Measurements from ENCODE around the gene PKD1L1. TPM values are rescaled to one million over a fixed set of nuclear protein-coding genes. Genes with fewer than 3 reads are reported as not detected.
A peak's percentile ranks its signal among the peaks of the same experiment; 100 is the strongest.

The PKD1L1 gene
- total RNA-seq, 1 experiment from 2014 or later = 0.02 TPM

GRCh38 chr7:47907981-47908616 lies 40.2 kb downstream of the PKD1L1 start:
- H3K4me1 ChIP-seq = peaks cover 19% of the 10 kb centered on the region
- H3K27ac ChIP-seq = no peak overlapping the region
- H3K9me3 ChIP-seq (replicated peaks) = no peaks in the 10 kb centered on the region; the same call in 1 of the 2 replicates
- no peaks in the 10 kb centered on the region for H3K27me3 ChIP-seq
- DNase-seq = no peak
- H3K4me3 ChIP-seq = no peak overlapping the region
- H3K36me3 ChIP-seq = no peaks in the 10 kb centered on the region

GRCh38 chr7:47906883-47907282 lies 41.4 kb downstream of the PKD1L1 start:
- no peak for DNase-seq
- Histone ChIP-seq H3K27ac (no peak overlapping the region), H3K36me3 (no peaks in the 10 kb centered on the region), H3K4me1 (peaks cover 29% of the 10 kb centered on the region), H3K4me3 (no peak overlapping the region), H3K9me3 (replicated peaks) (no peaks in the 10 kb centered on the region; the same call in 1 of the 2 replicates), H3K27me3 (no peaks in the 10 kb centered on the region)

DNA sequence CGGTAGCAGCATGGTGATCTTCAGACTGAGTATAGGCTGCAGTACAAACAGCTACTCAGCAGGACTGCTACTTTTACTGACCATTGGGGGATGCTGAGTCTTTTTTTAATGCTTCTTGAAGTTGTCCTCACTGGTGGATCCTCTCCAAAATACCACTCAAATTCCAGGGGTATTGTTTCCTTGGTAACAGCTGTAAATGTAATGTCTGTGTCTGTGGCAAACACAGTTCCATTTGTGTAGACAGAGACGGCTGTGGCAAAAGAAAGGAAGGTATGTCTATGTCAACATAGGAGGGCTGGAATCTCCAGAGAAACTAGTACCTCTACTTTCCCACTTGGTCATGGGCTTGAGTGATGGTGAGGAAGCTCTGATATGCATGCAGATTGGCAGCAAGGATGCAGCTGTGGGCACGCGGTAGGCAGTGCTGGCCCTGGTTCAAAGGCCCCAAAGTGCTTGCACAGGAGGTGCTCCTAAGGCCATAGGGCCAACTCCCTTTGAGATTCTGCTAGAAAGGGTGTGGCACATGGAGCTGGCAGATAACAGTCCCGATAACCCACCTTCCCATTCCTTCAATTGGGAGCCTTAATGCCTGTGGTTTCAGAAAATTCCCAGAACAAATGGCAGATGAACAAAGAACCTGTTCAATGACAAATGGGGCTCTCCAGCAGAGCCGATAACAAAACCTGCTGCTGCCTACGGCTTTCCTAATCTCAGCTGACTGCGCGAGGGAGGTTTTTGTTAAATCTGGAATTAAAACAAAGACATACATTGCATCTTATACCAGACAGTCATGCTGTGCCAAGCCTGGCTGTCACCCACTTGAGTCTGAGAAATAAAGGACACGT lies 43.0 kb downstream of the PKD1L1 start:
- Histone ChIP-seq H3K36me3 (no peaks in the 10 kb centered on the region), H3K27ac (peak overlapping the region; percentile 44)
- DNase-seq = peak; percentile 33 to 59

DNA sequence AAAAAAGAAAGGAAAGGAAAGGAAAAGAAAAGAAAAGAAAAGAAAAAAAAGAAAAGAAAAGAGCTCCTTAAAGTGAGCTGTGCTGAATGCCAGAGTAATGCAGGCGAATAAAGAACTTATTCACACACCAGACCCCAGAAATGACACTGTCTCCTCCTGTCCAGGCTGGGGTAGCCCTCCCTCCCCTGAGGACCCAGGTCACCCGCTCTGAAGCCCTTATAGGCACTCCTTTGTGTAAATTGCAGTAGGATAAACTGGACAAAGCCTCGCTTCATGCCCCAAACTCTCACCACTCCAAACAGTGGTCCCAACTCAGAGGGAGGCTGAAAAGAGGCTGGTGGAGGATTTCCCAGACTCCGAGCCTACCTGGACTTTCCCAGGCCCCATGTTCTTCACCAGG lies 46.3 kb downstream of the PKD1L1 start:
- Histone ChIP-seq H3K27ac (peak overlapping the region; percentile 90), H3K36me3 (no peaks in the 10 kb centered on the region), H3K4me3 (peak overlapping the region; percentile 27), H3K9me3 (replicated peaks) (no peaks in the 10 kb centered on the region; the same call in 1 of the 2 replicates), H3K4me1 (peaks cover 46% of the 10 kb centered on the region), H3K27me3 (no peaks in the 10 kb centered on the region)
- peak; percentile 41 to 70 for DNase-seq

More for the DNA sequence above, 43.0 kb downstream of the PKD1L1 start:
- no peak overlapping the region for H3K4me3 ChIP-seq
- peaks cover 34% of the 10 kb centered on the region for H3K4me1 ChIP-seq
- H3K27me3 ChIP-seq = no peaks in the 10 kb centered on the region
- H3K9me3 ChIP-seq (replicated peaks) = no peaks in the 10 kb centered on the region; the same call in 1 of the 2 replicates

DNA sequence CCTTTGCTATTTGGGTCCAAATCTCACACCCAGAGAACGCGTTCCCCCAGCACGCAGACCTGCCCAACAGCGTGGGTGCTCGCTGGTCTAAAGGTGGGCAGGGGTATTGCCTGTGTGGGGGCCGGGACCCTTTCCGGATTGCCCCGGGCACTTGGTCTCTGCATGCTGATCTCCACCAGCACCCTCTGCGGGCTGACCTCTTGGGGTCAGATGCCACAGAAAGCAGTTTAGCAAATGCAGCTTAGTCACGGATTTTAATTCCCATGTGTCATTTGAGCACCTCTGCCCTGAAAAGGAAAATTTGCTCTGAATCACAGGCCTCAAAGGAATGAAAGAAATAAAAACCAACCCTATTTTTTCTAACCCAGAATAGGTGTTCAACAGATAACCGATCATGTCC lies 46.7 kb downstream of the PKD1L1 start:
- Histone ChIP-seq H3K27ac (peak overlapping the region; percentile 90), H3K27me3 (no peaks in the 10 kb centered on the region), H3K9me3 (replicated peaks) (no peaks in the 10 kb centered on the region; the same call in 1 of the 2 replicates), H3K4me3 (peak overlapping the region; percentile 27), H3K4me1 (peaks cover 51% of the 10 kb centered on the region), H3K36me3 (no peaks in the 10 kb centered on the region)
- peak; percentile 82 to 89 for DNase-seq

GRCh38 chr7:47897831-47898230 lies 50.4 kb downstream of the PKD1L1 start:
- DNase-seq = peak in 1 of 2 experiments; percentile 43
- Histone ChIP-seq H3K36me3 (no peaks in the 10 kb centered on the region), H3K27ac (no peak overlapping the region), H3K4me1 (peaks cover 34% of the 10 kb centered on the region), H3K9me3 (replicated peaks) (no peaks in the 10 kb centered on the region), H3K27me3 (no peaks in the 10 kb centered on the region), H3K4me3 (no peak overlapping the region)

DNA sequence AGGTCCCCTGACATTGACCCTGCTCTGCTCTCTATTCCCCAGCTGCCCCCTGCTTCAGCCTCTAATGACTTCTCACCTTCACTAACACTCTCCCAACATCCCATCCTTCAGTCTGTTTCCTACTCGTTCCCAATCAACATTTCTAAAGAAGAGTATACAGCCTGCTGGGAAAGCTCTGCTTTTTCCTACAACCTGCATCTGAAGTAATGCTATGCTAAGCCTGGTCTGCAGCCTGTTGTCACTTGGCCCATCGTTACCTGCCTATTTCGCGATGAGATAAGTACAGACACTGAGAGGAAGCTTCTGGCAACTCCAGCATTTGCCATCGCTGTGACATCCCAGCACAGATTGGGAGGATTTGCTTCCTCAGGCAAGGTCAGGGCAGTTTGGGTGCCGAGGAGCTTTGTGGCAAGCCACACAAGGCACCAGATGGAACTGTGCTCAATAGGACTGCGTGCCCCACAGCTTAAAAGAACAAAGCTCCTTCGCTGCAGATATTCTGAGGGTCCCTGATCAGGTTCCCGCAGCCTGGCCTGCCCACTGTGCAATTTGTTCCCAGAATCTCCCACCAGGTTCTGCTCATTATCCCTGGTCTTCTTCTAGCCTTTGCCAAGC lies 51.4 kb downstream of the PKD1L1 start:
- Histone ChIP-seq H3K4me3 (no peak overlapping the region), H3K4me1 (peaks cover 25% of the 10 kb centered on the region), H3K9me3 (replicated peaks) (no peaks in the 10 kb centered on the region), H3K36me3 (no peaks in the 10 kb centered on the region), H3K27me3 (no peaks in the 10 kb centered on the region), H3K27ac (no peak overlapping the region)
- DNase-seq = peak in 1 of 2 experiments; percentile 66

DNA sequence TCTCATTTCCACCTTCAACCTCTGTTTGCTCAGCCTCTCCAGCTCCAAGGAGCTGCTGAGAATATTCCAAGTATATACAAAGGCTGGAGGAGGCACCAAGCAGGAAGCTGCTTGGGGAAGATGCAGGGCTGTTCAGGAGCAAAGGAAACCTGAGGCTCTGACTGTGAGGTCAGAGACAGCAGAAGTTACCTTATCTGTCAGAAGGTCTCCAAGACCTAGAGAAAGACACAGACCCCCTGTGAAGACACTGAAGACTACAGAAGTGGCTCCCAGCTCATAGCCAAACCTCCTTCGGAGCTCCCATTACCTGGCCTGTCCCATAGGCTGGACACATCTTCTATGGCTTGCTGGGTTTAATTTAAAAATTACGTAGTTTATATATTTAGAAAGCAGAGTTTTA lies 53.2 kb downstream of the PKD1L1 start:
- Histone ChIP-seq H3K4me3 (no peak overlapping the region), H3K27me3 (no peaks in the 10 kb centered on the region), H3K9me3 (replicated peaks) (no peaks in the 10 kb centered on the region), H3K36me3 (no peaks in the 10 kb centered on the region), H3K4me1 (peaks cover 20% of the 10 kb centered on the region), H3K27ac (no peak overlapping the region)
- no peak for DNase-seq

GRCh38 chr7:47893721-47894365 lies 54.4 kb downstream of the PKD1L1 start:
- H3K9me3 ChIP-seq (replicated peaks) = no peaks in the 10 kb centered on the region
- H3K27ac ChIP-seq = no peak overlapping the region
- no peaks in the 10 kb centered on the region for H3K27me3 ChIP-seq
- peaks cover 20% of the 10 kb centered on the region for H3K4me1 ChIP-seq
- no peak overlapping the region for H3K4me3 ChIP-seq
- H3K36me3 ChIP-seq = no peaks in the 10 kb centered on the region
- DNase-seq = no peak

DNA sequence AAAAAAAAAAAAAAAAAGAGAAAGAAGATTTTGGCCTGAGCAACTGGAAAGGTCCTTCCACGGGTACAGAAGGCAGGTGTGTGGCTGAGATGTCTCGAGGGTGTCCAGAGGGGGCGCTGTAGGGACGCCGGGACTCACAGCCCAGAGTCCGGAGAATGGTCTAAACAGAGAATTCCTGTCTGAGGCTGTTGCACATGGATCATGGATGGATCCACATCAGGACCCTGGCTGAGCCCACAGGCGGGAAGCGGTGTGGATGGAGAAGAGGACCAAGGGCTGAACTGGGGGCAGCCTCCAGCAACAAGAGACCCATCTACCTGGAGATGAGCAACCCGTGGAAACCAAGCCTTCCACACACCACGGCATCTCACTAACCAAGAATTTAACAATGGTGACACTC lies 55.0 kb downstream of the PKD1L1 start:
- H3K4me1 ChIP-seq = peaks cover 25% of the 10 kb centered on the region
- no peaks in the 10 kb centered on the region for H3K9me3 ChIP-seq (replicated peaks)
- no peaks in the 10 kb centered on the region for H3K36me3 ChIP-seq
- no peak overlapping the region for H3K27ac ChIP-seq
- DNase-seq = no peak
- H3K4me3 ChIP-seq = no peak overlapping the region
- no peaks in the 10 kb centered on the region for H3K27me3 ChIP-seq

DNA sequence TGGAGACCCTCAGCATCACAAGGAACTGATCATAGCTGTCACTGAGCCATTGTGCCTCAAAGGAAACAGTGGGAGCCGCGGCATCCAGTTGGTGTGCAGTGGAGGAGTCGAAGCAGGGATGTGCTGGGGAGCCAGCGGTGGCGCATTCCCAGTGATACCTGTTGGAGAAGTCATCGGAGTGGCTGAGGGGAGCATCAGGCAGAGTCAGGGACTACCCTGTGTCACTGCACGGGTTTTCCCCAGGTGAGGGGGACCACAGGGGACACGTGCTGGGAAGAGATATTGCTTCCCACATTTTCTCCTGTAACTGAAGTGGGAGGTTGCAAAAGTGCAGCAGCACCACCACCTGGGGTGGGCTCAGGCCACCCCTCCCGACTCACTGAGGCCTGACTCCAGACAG lies 57.7 kb downstream of the PKD1L1 start:
- H3K27ac ChIP-seq = no peak overlapping the region
- H3K9me3 ChIP-seq (replicated peaks) = no peaks in the 10 kb centered on the region
- no peaks in the 10 kb centered on the region for H3K36me3 ChIP-seq
- no peak overlapping the region for H3K4me3 ChIP-seq
- peaks cover 6% of the 10 kb centered on the region; the same call in 1 of the 2 replicates for H3K4me1 ChIP-seq
- no peak for DNase-seq
- H3K27me3 ChIP-seq = no peaks in the 10 kb centered on the region

DNA sequence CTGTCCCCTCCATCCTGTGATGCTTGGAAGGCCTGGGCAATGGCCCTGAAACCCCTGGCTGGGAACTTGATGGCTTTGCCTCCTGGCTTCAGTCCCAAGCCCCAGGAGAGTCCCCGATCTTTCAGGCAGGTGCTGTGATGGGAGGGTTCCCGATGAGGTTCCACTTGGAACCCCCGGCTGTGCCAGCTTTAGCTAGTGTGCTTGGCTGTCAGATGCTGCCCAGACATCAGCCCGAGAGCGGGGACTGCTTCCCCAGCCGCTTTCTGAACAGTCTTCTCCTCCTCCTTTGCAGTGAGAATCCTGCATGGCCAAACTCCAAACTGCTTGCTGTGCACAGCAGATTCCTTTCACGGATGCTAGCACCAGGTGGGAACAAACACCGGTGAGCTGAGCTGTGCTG lies 58.1 kb downstream of the PKD1L1 start:
- Histone ChIP-seq H3K27me3 (no peaks in the 10 kb centered on the region), H3K4me3 (no peak overlapping the region), H3K4me1 (peaks cover 7% of the 10 kb centered on the region; the same call in 1 of the 2 replicates), H3K36me3 (no peaks in the 10 kb centered on the region), H3K9me3 (replicated peaks) (no peaks in the 10 kb centered on the region), H3K27ac (no peak overlapping the region)
- no peak for DNase-seq

DNA sequence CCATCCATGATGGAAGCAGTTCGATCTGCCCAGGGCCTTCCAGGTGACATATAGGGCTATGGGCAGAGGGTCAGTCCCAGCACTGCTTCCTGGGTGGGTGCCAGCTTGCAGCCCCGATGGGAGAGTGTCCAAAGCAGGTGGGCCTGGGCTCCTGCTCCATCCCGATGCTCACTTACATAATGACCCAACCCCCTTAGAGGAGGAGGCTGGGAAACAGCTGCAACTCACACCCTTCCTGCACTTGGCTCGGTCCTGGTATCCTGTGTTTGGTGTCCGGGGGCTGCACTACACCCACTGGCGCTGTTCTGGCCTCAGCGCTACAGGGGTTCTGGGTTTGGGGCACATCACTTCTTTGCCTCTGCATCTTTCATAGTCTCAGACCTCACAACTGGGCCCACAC lies 58.5 kb downstream of the PKD1L1 start:
- DNase-seq = peak; percentile 45 to 69
- Histone ChIP-seq H3K9me3 (replicated peaks) (no peaks in the 10 kb centered on the region), H3K27ac (no peak overlapping the region), H3K4me1 (peaks cover 11% of the 10 kb centered on the region; the same call in 1 of the 2 replicates), H3K4me3 (no peak overlapping the region), H3K27me3 (no peaks in the 10 kb centered on the region), H3K36me3 (no peaks in the 10 kb centered on the region)

DNA sequence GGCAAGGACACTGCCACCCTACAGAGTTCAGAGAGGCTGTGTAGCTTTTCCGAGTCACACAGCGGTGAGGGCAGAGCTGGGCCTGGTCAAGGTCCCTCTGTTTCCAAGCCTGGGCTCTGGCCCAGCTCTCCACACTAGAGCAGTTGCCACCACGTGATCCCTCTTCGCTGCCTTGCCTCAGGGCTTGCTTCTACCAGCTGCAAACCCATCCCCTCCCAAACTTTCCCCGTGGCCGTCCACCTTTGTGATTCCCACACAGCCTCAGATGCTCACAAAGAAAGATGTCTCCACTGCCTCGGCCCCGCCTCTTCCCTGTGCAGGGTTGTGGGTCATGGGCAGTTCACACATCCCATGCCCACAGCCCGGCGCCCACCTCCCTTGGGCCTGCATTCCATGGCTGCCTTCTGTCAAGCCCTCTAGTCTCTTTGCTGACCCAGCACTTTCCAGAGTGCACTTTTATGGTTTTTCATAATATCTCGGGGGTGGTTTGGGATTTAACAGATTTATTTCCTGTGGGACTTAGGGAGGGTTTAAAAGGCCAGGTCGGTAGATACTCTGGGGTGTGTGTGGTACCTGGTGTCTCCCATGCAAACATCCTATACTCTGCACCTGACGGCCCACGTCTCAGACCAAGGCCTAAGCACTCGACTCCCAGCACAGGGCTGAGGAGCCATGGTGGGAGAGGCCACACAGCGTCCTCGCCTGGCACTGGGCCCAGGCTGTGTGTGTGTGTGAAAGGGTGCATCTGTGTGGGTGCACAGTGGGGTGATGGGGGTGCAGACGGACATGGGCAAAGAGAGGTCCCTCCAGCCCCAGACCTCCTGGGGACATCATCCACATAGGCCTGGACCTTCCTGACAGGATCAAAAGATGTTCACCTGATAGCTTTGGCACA lies 59.6 kb downstream of the PKD1L1 start:
- Histone ChIP-seq H3K27me3 (no peaks in the 10 kb centered on the region), H3K4me1 (peaks cover 12% of the 10 kb centered on the region; the same call in 1 of the 2 replicates), H3K9me3 (replicated peaks) (no peaks in the 10 kb centered on the region), H3K4me3 (no peak overlapping the region), H3K36me3 (no peaks in the 10 kb centered on the region), H3K27ac (no peak overlapping the region)
- DNase-seq = peak; percentile 31 to 49

Measured in SJCRH30 (cell line).